HepG2 (cell line): ENCODE measurements around the gene SLC27A3. TPM values are rescaled to one million over a fixed set of nuclear protein-coding genes. Genes with fewer than 3 reads are reported as not detected.

ENCODE experiments used
- ATAC-seq: fragments of 200-7000 bp; cut with Tn5 transposase; 3 replicates; pipeline ENCODE4 v1.9.1; 2020; ENCODE audit warnings: mild to moderate bottlenecking, moderate library complexity
- BruUV-seq: library from RNA; stranded (reverse); fragments of 400-500 nt; replicated peaks from 2 replicates; lab custom pipeline; 2021; lab: Mats Ljungman, UMichigan
- CTCF ChIA-PET: fragments of 300-600 bp; formaldehyde crosslinking; extraction: SDS; loops from one replicate; lab custom pipeline; 2021; ENCODE audit warnings: low total read pairs, inconsistent platforms, low intra/inter-chr PET ratio; lab: Yijun Ruan, JAX
- POLR2A ChIA-PET: fragments of 350-600 bp; sonication (Branson Sonifier 250); formaldehyde crosslinking; loops from one replicate; lab custom pipeline; 2020; ENCODE audit warnings: antibody characterized with exemption, inconsistent platforms; lab: Yijun Ruan, JAX
- DNase-seq: peaks from one replicate; pipeline ENCODE4 v3.0.0-alpha.2; 2015; ENCODE audit warnings: low spot score
- FAIRE-seq: peaks from 3 replicates; lab custom pipeline; 2011; peaks lifted over from hg19 to GRCh38; lab: Jason Lieb, UNC
- H2AFZ ChIP-seq: one replicate; pipeline ENCODE4 v1.6.1; 2011; ENCODE audit warnings: low read length, inconsistent platforms
- H3K27ac ChIP-seq: fragments of 300-600 bp; 3 replicates; pipeline ENCODE4 v1.8.0; 2011; ENCODE audit warnings: mixed run types, mild to moderate bottlenecking, mixed read lengths, low read length, inconsistent platforms; ENCODE audit not compliant: insufficient read depth; ENCODE audit errors: extremely low read length
- H3K27me3 ChIP-seq, 2 experiments: fragments of 200-600 bp in 1 of 2; 2 replicates in 1 of 2; 3 replicates in 1 of 2; pipeline versions ENCODE4 v1.6.0 to v1.8.0; 2011; ENCODE audit warnings: low read length in 2 of 2, mild to moderate bottlenecking in 2 of 2, moderate library complexity in 2 of 2, inconsistent platforms in 1 of 2; ENCODE audit not compliant: insufficient read depth in 2 of 2, control insufficient read depth in 1 of 2
- H3K36me3 ChIP-seq, 2 experiments: fragments of 200-600 bp in 1 of 2; replicated peaks in 1 of 2; 2 replicates in 1 of 2; 3 replicates in 1 of 2; pipeline versions ENCODE4 v1.5.1 to v1.8.0; 2011; ENCODE audit warnings: low read length in 2 of 2, inconsistent platforms in 1 of 2; ENCODE audit not compliant: insufficient read depth in 2 of 2, control insufficient read depth in 1 of 2
- H3K4me1 ChIP-seq: 2 replicates; pipeline ENCODE4 v1.5.1; 2012; ENCODE audit warnings: low read length, inconsistent platforms; ENCODE audit not compliant: insufficient read depth
- H3K4me2 ChIP-seq: 2 replicates; pipeline ENCODE4 v1.6.0; 2011; ENCODE audit warnings: low read depth, low read length, inconsistent platforms
- H3K4me3 ChIP-seq, 3 experiments: fragments of 200-600 bp in 1 of 3; sonication (generic), shearing (Covaris generic) in 1 of 3; replicated peaks in 1 of 3; 2 replicates each; pipeline ENCODE4 v1.5.1; 2011 to 2016; ENCODE audit warnings: low read length in 3 of 3, inconsistent platforms in 2 of 3, low read depth in 2 of 3, mild to moderate bottlenecking in 2 of 3, control low read depth in 1 of 3, mixed read lengths in 1 of 3; ENCODE audit not compliant: insufficient read depth in 1 of 3
- H3K79me2 ChIP-seq: one replicate; pipeline ENCODE4 v1.6.1; 2011; ENCODE audit warnings: low read length, inconsistent platforms; ENCODE audit not compliant: insufficient read depth
- H3K9ac ChIP-seq: 2 replicates; pipeline ENCODE4 v1.6.0; 2011; ENCODE audit warnings: mild to moderate bottlenecking, low read depth, low read length, inconsistent platforms; ENCODE audit not compliant: insufficient read depth
- H3K9me3 ChIP-seq: 2 replicates; pipeline ENCODE4 v1.5.1; 2012; ENCODE audit warnings: mild to moderate bottlenecking, low read length
- H4K20me1 ChIP-seq: 2 replicates; pipeline ENCODE4 v1.6.0; 2011; ENCODE audit warnings: inconsistent platforms, mild to moderate bottlenecking, low read length, moderate library complexity; ENCODE audit not compliant: insufficient read depth
- GABPA ChIP-seq, 2 experiments: IDR thresholded peaks; 2 replicates each; pipeline ENCODE4 v1.6.1; 2011 to 2016; ENCODE audit warnings: low read depth in 2 of 2, low read length in 1 of 2, missing biosample characterization in 1 of 2, missing genetic modification characterization in 1 of 2
- HNF4G ChIP-seq, 2 experiments: sonication (generic) in 1 of 2; formaldehyde crosslinking in 1 of 2; IDR thresholded peaks; 2 replicates each; pipeline versions ENCODE4 v1.4.0 to v1.6.1; 2011 to 2020; ENCODE audit warnings: borderline replicate concordance in 2 of 2, low read depth in 2 of 2, mild to moderate bottlenecking in 2 of 2, low read length in 1 of 2, missing genetic modification reagents in 1 of 2, moderate library complexity in 1 of 2
- SNAPC5 ChIP-seq: sonication (generic); formaldehyde crosslinking; IDR thresholded peaks from 2 replicates; pipeline ENCODE4 v1.8.1; 2023; ENCODE audit warnings: mild to moderate bottlenecking, missing genetic modification reagents, borderline replicate concordance
- ZBTB7B ChIP-seq: sonication (generic); formaldehyde crosslinking; IDR thresholded peaks from 2 replicates; pipeline ENCODE4 v1.4.0; 2020; ENCODE audit warnings: missing genetic modification reagents
- ZNF30 ChIP-seq: sonication (generic); formaldehyde crosslinking; IDR thresholded peaks from 2 replicates; pipeline ENCODE4 v1.5.0; 2020; ENCODE audit warnings: mild to moderate bottlenecking, missing genetic modification reagents
- ZNF781 ChIP-seq: sonication (generic); formaldehyde crosslinking; IDR thresholded peaks from 2 replicates; pipeline ENCODE4 v1.5.1; 2020; ENCODE audit warnings: borderline replicate concordance, mild to moderate bottlenecking, missing genetic modification reagents; ENCODE audit errors: not compliant biosample characterization
- ZSCAN31 ChIP-seq: sonication (generic); formaldehyde crosslinking; IDR thresholded peaks from 2 replicates; pipeline ENCODE4 v1.5.0; 2020; ENCODE audit warnings: low read depth, mild to moderate bottlenecking, missing genetic modification reagents
- WGBS: methylation state at CpG from one replicate; pipeline ENCODE4 v1.1.6; 2017; ENCODE audit warnings: low lambda C conversion rate; 5-methylcytosine and 5-hydroxymethylcytosine counted together
- in situ Hi-C: cut with HindIII; loops from 2 replicates; pipeline ENCODE4 v1.10.0; 2017; ENCODE audit warnings: low pct_unique_long_range_greater_than_20kb; ENCODE audit not compliant: extremely low pct_ligation_motif_present
- intact Hi-C: fragments of 100-400 bp; cut with micrococcal nuclease; formaldehyde crosslinking; loops from one replicate; pipeline ENCODE4 v1.10.0; 2022; ENCODE audit not compliant: unreplicated experiment
- polyA plus RNA-seq, 8 experiments: library from polyadenylated mRNA; depleted of rRNA in 3 of 8; stranded (reverse) in 7 of 8; unstranded in 1 of 8; fragments of >200 nt; fragmentation: Illumina TruSeq in 4 of 8; extraction: Trizol in 4 of 8; gene quantifications; 2 replicates each; pipeline versions ENCODE4 v1.2.1 to v1.2.3, GENCODE V29; 2011 to 2016; ENCODE audit warnings: low read depth in 4 of 8, missing spikeins in 1 of 8, mixed read lengths in 1 of 8; ENCODE audit not compliant: insufficient read depth in 1 of 8
- total RNA-seq, 5 experiments: library from RNA; depleted of rRNA; stranded (reverse); fragments of >200 nt; fragmentation: Illumina TruSeq; extraction: Trizol; gene quantifications; 2 replicates each; pipeline ENCODE4 v1.2.3, GENCODE V29; 2016; ENCODE audit warnings: low read depth in 1 of 5
- TF ChIP-seq, protein P1 (sequence below): sonication (generic); formaldehyde crosslinking; IDR thresholded peaks from 2 replicates; pipeline ENCODE4 v1.5.0; 2020; ENCODE audit warnings: mild to moderate bottlenecking, missing genetic modification reagents

SLC27A3 gene
- total and polyA plus RNA-seq, 2 of the 13 experiments (the other 11 are each of a cell fraction or from before 2014, with no cell fraction given): 4.3 to 10.3 TPM

DNA sequence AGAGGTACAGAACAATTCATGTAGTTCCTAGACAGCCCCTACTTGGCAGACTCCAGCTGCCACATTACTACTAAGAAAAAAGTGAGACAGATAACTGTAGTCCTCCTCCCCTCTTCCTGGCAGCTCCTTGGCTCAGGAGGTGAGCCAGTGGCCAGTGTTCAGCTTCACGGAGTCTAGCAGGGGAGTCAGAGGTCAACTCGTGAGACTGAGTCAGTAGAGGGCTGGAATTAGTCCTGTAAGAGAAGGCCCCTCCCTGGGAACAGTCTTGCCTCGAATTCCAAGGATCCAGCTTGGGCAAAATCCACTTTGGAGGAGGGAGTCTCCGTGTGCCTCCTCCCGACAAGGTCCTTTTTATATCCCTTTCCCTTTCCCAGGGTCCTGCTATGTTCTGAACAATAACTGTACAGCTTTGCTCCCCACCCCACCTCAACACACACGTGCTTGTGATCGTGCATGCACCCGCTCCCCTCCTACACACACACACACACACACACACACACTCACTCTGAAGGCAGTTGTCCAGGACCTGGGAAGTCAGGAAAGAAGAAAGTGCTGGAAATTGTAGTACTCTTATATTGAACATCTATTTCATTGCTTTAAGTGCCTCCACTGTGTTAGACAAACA is 22.5 kb upstream of the SLC27A3 start:
- peaks cover 15 to 64% of the 10 kb centered on the region in 2 experiments for H3K36me3 ChIP-seq
- no peak for ATAC-seq
- CTCF ChIA-PET: no interaction called here

More for the DNA sequence above, 22.5 kb upstream of the SLC27A3 start:
- H3K79me2 ChIP-seq: no peaks in the 10 kb centered on the region
- in situ Hi-C loops: no loop called here
- POLR2A ChIA-PET: interaction anchor here (0.8 kb wide), 1 partner anchor 25 kb away, joined by 4 read pairs; the partner anchor contains the start of gene INTS3
- no TSS peak for BruUV-seq
- no peak overlapping the region for H3K4me2 ChIP-seq
- FAIRE-seq: no peak
- H3K4me3 ChIP-seq: no peak overlapping the region
- no peaks in the 10 kb centered on the region for H3K27me3 ChIP-seq
- no peaks in the 10 kb centered on the region for H3K4me1 ChIP-seq
- no peak overlapping the region for H2AFZ ChIP-seq
- intact Hi-C loops: no loop called here
- no peaks in the 10 kb centered on the region for H3K9me3 ChIP-seq
- TF ChIP-seq ZNF781 (CRISPR knock-in tag): no peak
- no peak for TF ChIP-seq ZBTB7B (CRISPR knock-in tag)
- no peak for TF ChIP-seq SNAPC5 (CRISPR knock-in tag)
- TF ChIP-seq HNF4G (IDR thresholded peaks at IDR 0.05; ENCODE audit: borderline replicate concordance, low read depth, low read length): no peak
- no peak for TF ChIP-seq HNF4G (CRISPR knock-in tag; IDR thresholded peaks at IDR 0.05; ENCODE audit: borderline replicate concordance, low read depth)
- TF ChIP-seq, protein P1, sequence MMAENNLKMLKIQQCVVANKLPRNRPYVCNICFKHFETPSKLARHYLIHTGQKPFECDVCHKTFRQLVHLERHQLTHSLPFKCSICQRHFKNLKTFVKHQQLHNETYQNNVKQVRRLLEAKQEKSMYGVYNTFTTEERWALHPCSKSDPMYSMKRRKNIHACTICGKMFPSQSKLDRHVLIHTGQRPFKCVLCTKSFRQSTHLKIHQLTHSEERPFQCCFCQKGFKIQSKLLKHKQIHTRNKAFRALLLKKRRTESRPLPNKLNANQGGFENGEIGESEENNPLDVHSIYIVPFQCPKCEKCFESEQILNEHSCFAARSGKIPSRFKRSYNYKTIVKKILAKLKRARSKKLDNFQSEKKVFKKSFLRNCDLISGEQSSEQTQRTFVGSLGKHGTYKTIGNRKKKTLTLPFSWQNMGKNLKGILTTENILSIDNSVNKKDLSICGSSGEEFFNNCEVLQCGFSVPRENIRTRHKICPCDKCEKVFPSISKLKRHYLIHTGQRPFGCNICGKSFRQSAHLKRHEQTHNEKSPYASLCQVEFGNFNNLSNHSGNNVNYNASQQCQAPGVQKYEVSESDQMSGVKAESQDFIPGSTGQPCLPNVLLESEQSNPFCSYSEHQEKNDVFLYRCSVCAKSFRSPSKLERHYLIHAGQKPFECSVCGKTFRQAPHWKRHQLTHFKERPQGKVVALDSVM: no peak
- no peak for TF ChIP-seq ZSCAN31 (CRISPR knock-in tag)
- no peak for TF ChIP-seq ZNF30
- no peak for TF ChIP-seq GABPA (IDR thresholded peaks at IDR 0.05; ENCODE audit: low read depth, low read length)
- TF ChIP-seq GABPA (CRISPR knock-in tag; IDR thresholded peaks at IDR 0.05; ENCODE audit: low read depth): no peak
- H3K27ac ChIP-seq: no peak overlapping the region
- no peak for DNase-seq
- H3K9ac ChIP-seq: no peak overlapping the region
- 93% methylated on average over 7 of the region's 8 CpGs for WGBS
- H4K20me1 ChIP-seq: no peaks in the 10 kb centered on the region
